Left lung (tissue), 10 donors: ENCODE results near the gene PIANP. TPM values are rescaled to one million over a fixed set of nuclear protein-coding genes. Genes with fewer than 3 reads are reported as not detected.

Source experiments
- ATAC-seq: fragments of 200-7000 bp; cut with Tn5 transposase; one replicate; pipeline ENCODE4 v1.9.1; 2020; ENCODE audit warnings: moderate library complexity
- DNase-seq, 4 donors: peaks; one replicate each; pipeline ENCODE4 v3.0.0-alpha.2; 2013 to 2020
- H3K27ac ChIP-seq, 2 donors: fragments of 200-600 bp; sonication (generic) in 1 of 2; one replicate each; pipeline versions ENCODE4 v1.5.0 to v1.8.0; 2020 to 2021
- H3K27me3 ChIP-seq, 2 donors: fragments of 200-600 bp; sonication (generic) in 1 of 2; one replicate each; pipeline versions ENCODE4 v1.5.0 to v1.8.0; 2020 to 2021
- H3K36me3 ChIP-seq, 2 donors: fragments of 200-600 bp; sonication (generic) in 1 of 2; one replicate each; pipeline versions ENCODE4 v1.5.0 to v1.8.0; 2020 to 2021
- H3K4me1 ChIP-seq, 2 donors: fragments of 200-600 bp; one replicate each; pipeline ENCODE4 v1.8.0; 2021
- H3K4me3 ChIP-seq, 2 donors: fragments of 200-600 bp; sonication (generic) in 1 of 2; one replicate each; pipeline versions ENCODE4 v1.5.0 to v1.8.0; 2020 to 2021; ENCODE audit warnings: mild to moderate bottlenecking in 1 of 2
- H3K9me3 ChIP-seq, 2 donors: fragments of 200-600 bp; sonication (generic) in 1 of 2; one replicate each; pipeline versions ENCODE4 v1.5.0 to v1.8.0; 2020 to 2021
- CTCF ChIP-seq, 2 donors: fragments of 200-600 bp; sonication (generic) in 1 of 2; IDR thresholded peaks; one replicate each; pipeline versions ENCODE4 v1.5.0 to v1.8.0; 2021; ENCODE audit warnings: antibody characterized with exemption in 2 of 2
- intact Hi-C, 2 donors: fragments of 100-400 bp; cut with DNase I; formaldehyde crosslinking; loops; one replicate each; pipeline versions ENCODE4 v1.11.2 to v1.14.2; 2022
- polyA plus RNA-seq, 6 donors: library from polyadenylated mRNA; unstranded; fragments of 120-200 nt; gene quantifications; one replicate each; pipeline ENCODE4 v1.2.1, GENCODE V29; 2013; ENCODE audit not compliant: insufficient read length in 6 of 6
- total RNA-seq, 2 donors: library from RNA; stranded (reverse); fragmentation: NEBNext Ultra II Directional; extraction: Animal tissue kit (Norgen Biotek cat#: 25700); gene quantifications; one replicate each; pipeline ENCODE4 v1.2.1, GENCODE V29; 2021
- donor health status: DM: no; HTN: yes; CAD: no.
- donor health status: DM: no; HTN: no; CAD: no.

The PIANP gene
- total and polyA plus RNA-seq, 8 donors = 0.18 to 8.0 (median 5.6) TPM

- TF ChIP-seq CTCF (IDR thresholded peaks at IDR 0.05) = no peak
- peaks cover 0 to 38% of the 10 kb centered on the region in 2 donors for H3K4me1 ChIP-seq
- ATAC-seq (peak; percentile 3), DNase-seq (no peak)
- no peaks in the 10 kb centered on the region for H3K27me3 ChIP-seq
- H3K36me3 ChIP-seq = peaks cover 0 to 36% of the 10 kb centered on the region in 2 donors
- intact Hi-C loops = no loop called here
- H3K4me3 ChIP-seq = peak overlapping the region; percentile 27 to 55
- H3K27ac ChIP-seq = peak overlapping the region; percentile 55 to 82
- H3K9me3 ChIP-seq = no peaks in the 10 kb centered on the region
Measured at GRCh38 chr12:6646276-6647082, 54.1 kb downstream of the PIANP start.

- peaks cover 0 to 20% of the 10 kb centered on the region in 2 donors for H3K36me3 ChIP-seq
- H3K4me1 ChIP-seq = peaks cover 0 to 38% of the 10 kb centered on the region in 2 donors
- intact Hi-C loops = no loop called here
- H3K4me3 ChIP-seq = no peak overlapping the region
- peak overlapping the region; percentile 65 to 79 for H3K27ac ChIP-seq
- TF ChIP-seq CTCF (IDR thresholded peaks at IDR 0.05) = no peak
- DNase-seq (peak in 1 of 4 donors; percentile 56), ATAC-seq (no peak)
- no peaks in the 10 kb centered on the region for H3K9me3 ChIP-seq
- no peaks in the 10 kb centered on the region for H3K27me3 ChIP-seq
Measured at GRCh38 chr12:6644903-6645302, 55.7 kb downstream of the PIANP start.

- H3K27ac ChIP-seq = peak overlapping the region; percentile 65 to 79
- peaks cover 0 to 43% of the 10 kb centered on the region in 2 donors for H3K4me1 ChIP-seq
- H3K9me3 ChIP-seq = no peaks in the 10 kb centered on the region
- H3K4me3 ChIP-seq = peak overlapping the region in 1 of 2 donors; percentile 9
- no peak for DNase-seq
- no peak for TF ChIP-seq CTCF (IDR thresholded peaks at IDR 0.05)
- intact Hi-C loops = no loop called here
- ATAC-seq = peak; percentile 56
- H3K36me3 ChIP-seq = peaks cover 0 to 13% of the 10 kb centered on the region in 2 donors
- no peaks in the 10 kb centered on the region for H3K27me3 ChIP-seq
Measured at GRCh38 chr12:6644257-6644596, 56.4 kb downstream of the PIANP start.

Other genes with a start within 250 kb of the PIANP start
- 10 to 100 TPM; 18.2 to 33.8 TPM for gene TAPBPL, start 248.8 kb downstream of the PIANP start, total RNA-seq
- gene TAPBPL, start 248.8 kb downstream of the PIANP start, polyA plus RNA-seq = 10 to 100 TPM; 18.0 to 26.1 (median 19.0) TPM
- gene VAMP1, start 230.1 kb downstream of the PIANP start, total RNA-seq = 1 to 10 TPM; 6.3 to 9.4 TPM
- gene VAMP1, start 230.1 kb downstream of the PIANP start, polyA plus RNA-seq = 10 to 100 TPM; 16.2 to 21.6 (median 18.5) TPM
- 100 to 1,000 TPM; 135 to 141 TPM for gene MRPL51, start 207.6 kb downstream of the PIANP start, total RNA-seq
- gene MRPL51, start 207.6 kb downstream of the PIANP start, polyA plus RNA-seq = 100 to 1,000 TPM; 129 to 170 (median 142) TPM
- 10 to 100 TPM; 23.1 to 29.4 TPM for gene NCAPD2, start 206.7 kb downstream of the PIANP start, total RNA-seq
- gene NCAPD2, start 206.7 kb downstream of the PIANP start, polyA plus RNA-seq = 10 to 100 TPM; 55.7 to 95.4 (median 58.5) TPM
- 1,000 to 10,000 TPM; 1,126 to 2,070 TPM for gene GAPDH, start 166.3 kb downstream of the PIANP start, total RNA-seq
- gene GAPDH, start 166.3 kb downstream of the PIANP start, polyA plus RNA-seq = 1,000 to 10,000 TPM; 1,473 to 1,774 (median 1,660) TPM
- gene IFFO1, start 144.8 kb downstream of the PIANP start, total RNA-seq = 10 to 100 TPM; 15.2 to 27.9 TPM
- gene IFFO1, start 144.8 kb downstream of the PIANP start, polyA plus RNA-seq = 10 to 100 TPM; 14.5 to 24.7 (median 18.6) TPM
- gene NOP2, start 132.5 kb downstream of the PIANP start, total RNA-seq = 10 to 100 TPM; 23.4 to 48.1 TPM
- 10 to 100 TPM; 20.6 to 39.2 (median 27.2) TPM for gene NOP2, start 132.5 kb downstream of the PIANP start, polyA plus RNA-seq
- 100 to 1,000 TPM; 159 to 171 TPM for gene CHD4, start 93.4 kb downstream of the PIANP start, total RNA-seq
- 100 to 1,000 TPM; 200 to 252 (median 234) TPM for gene CHD4, start 93.4 kb downstream of the PIANP start, polyA plus RNA-seq
- gene LPAR5, start 64.9 kb downstream of the PIANP start, total RNA-seq = 1 to 10 TPM; 1.5 to 2.0 TPM
- 1 to 10 TPM; 1.1 to 1.8 (median 1.4) TPM for gene LPAR5, start 64.9 kb downstream of the PIANP start, polyA plus RNA-seq
- gene ACRBP, start 53.4 kb downstream of the PIANP start, total RNA-seq = 1 to 10 TPM; 4.9 to 6.3 TPM
- 1 to 10 TPM; 5.4 to 8.2 (median 6.4) TPM for gene ACRBP, start 53.4 kb downstream of the PIANP start, polyA plus RNA-seq
- gene ING4, start 37.7 kb downstream of the PIANP start, total RNA-seq = 10 to 100 TPM; 23.1 to 38.0 TPM
- 100 to 1,000 TPM in 4 of 6 donors, 10 to 100 TPM in 2; 88.3 to 113 (median 101) TPM for gene ING4, start 37.7 kb downstream of the PIANP start, polyA plus RNA-seq
- 10 to 100 TPM; 39.3 to 55.0 TPM for gene ZNF384, start 11.4 kb downstream of the PIANP start, total RNA-seq
- gene ZNF384, start 11.4 kb downstream of the PIANP start, polyA plus RNA-seq = 10 to 100 TPM; 86.7 to 97.9 (median 90.2) TPM
- gene COPS7A, start 23.2 kb upstream of the PIANP start, total RNA-seq = 10 to 100 TPM; 66.0 to 67.5 TPM
- 10 to 100 TPM; 51.4 to 55.0 (median 53.3) TPM for gene COPS7A, start 23.2 kb upstream of the PIANP start, polyA plus RNA-seq
- 100 to 1,000 TPM; 142 to 148 TPM for gene MLF2, start 52.3 kb upstream of the PIANP start, total RNA-seq
- gene MLF2, start 52.3 kb upstream of the PIANP start, polyA plus RNA-seq = 100 to 1,000 TPM; 151 to 182 (median 167) TPM
- 100 to 1,000 TPM; 276 to 322 TPM for gene PTMS, start 65.5 kb upstream of the PIANP start, total RNA-seq
- gene PTMS, start 65.5 kb upstream of the PIANP start, polyA plus RNA-seq = 100 to 1,000 TPM; 609 to 843 (median 755) TPM
- gene LAG3, start 71.7 kb upstream of the PIANP start, total RNA-seq = 1 to 10 TPM in 1 of 2 donors, under 1 TPM in 1; 0.79 to 2.4 TPM
- gene LAG3, start 71.7 kb upstream of the PIANP start, polyA plus RNA-seq = 1 to 10 TPM; 1.1 to 3.0 (median 1.7) TPM
- gene CD4, start 88.7 kb upstream of the PIANP start, total RNA-seq = 10 to 100 TPM; 64.5 to 96.2 TPM
- 10 to 100 TPM; 90.2 to 97.8 (median 92.9) TPM for gene CD4, start 88.7 kb upstream of the PIANP start, polyA plus RNA-seq
- gene GPR162, start 121.0 kb upstream of the PIANP start, total RNA-seq = 10 to 100 TPM; 12.7 to 13.7 TPM
- 10 to 100 TPM in 5 of 6 donors, 1 to 10 TPM in 1; 9.0 to 15.7 (median 11.5) TPM for gene GPR162, start 121.0 kb upstream of the PIANP start, polyA plus RNA-seq
- 10 to 100 TPM; 18.2 to 33.6 TPM for gene P3H3, start 127.6 kb upstream of the PIANP start, total RNA-seq
- gene P3H3, start 127.6 kb upstream of the PIANP start, polyA plus RNA-seq = 10 to 100 TPM; 18.0 to 41.7 (median 22.3) TPM
- gene GNB3, start 140.1 kb upstream of the PIANP start, total RNA-seq = 1 to 10 TPM; 2.0 to 3.3 TPM
- gene GNB3, start 140.1 kb upstream of the PIANP start, polyA plus RNA-seq = 1 to 10 TPM; 3.3 to 7.2 (median 5.4) TPM
- 1 to 10 TPM; 2.0 to 7.7 TPM for gene CDCA3, start 150.5 kb upstream of the PIANP start, total RNA-seq
- gene CDCA3, start 150.5 kb upstream of the PIANP start, polyA plus RNA-seq = 10 to 100 TPM; 25.3 to 59.2 (median 33.3) TPM
- 10 to 100 TPM; 80.2 to 90.2 TPM for gene USP5, start 151.3 kb upstream of the PIANP start, total RNA-seq
- 10 to 100 TPM; 50.8 to 66.3 (median 58.0) TPM for gene USP5, start 151.3 kb upstream of the PIANP start, polyA plus RNA-seq
- 100 to 1,000 TPM; 394 to 521 TPM for gene TPI1, start 166.7 kb upstream of the PIANP start, total RNA-seq
- gene TPI1, start 166.7 kb upstream of the PIANP start, polyA plus RNA-seq = 100 to 1,000 TPM; 416 to 483 (median 444) TPM
- gene SPSB2, start 172.5 kb upstream of the PIANP start, total RNA-seq = 10 to 100 TPM; 24.5 to 27.1 TPM
- gene SPSB2, start 172.5 kb upstream of the PIANP start, polyA plus RNA-seq = 10 to 100 TPM in 1 of 6 donors, 1 to 10 TPM in 5; 3.4 to 13.8 (median 7.2) TPM
- 10 to 100 TPM; 11.0 to 14.8 TPM for gene LRRC23, start 204.0 kb upstream of the PIANP start, total RNA-seq
- gene LRRC23, start 204.0 kb upstream of the PIANP start, polyA plus RNA-seq = 10 to 100 TPM; 18.3 to 36.8 (median 25.2) TPM
- 10 to 100 TPM; 42.3 to 50.0 TPM for gene ENO2, start 213.8 kb upstream of the PIANP start, total RNA-seq
- 10 to 100 TPM in 5 of 6 donors, 1 to 10 TPM in 1; 9.3 to 22.0 (median 14.3) TPM for gene ENO2, start 213.8 kb upstream of the PIANP start, polyA plus RNA-seq
- 100 to 1,000 TPM in 1 of 2 donors, 10 to 100 TPM in 1; 96.9 to 107 TPM for gene ATN1, start 227.1 kb upstream of the PIANP start, total RNA-seq
- gene ATN1, start 227.1 kb upstream of the PIANP start, polyA plus RNA-seq = 100 to 1,000 TPM in 5 of 6 donors, 10 to 100 TPM in 1; 94.9 to 134 (median 115) TPM
- gene RNU7-1, start 243.0 kb upstream of the PIANP start, total RNA-seq = not detected
- 1 to 10 TPM in 2 of 6 donors, not detected in 4; 7.9 to 9.7 TPM for gene RNU7-1, start 243.0 kb upstream of the PIANP start, polyA plus RNA-seq
- gene C12orf57, start 243.2 kb upstream of the PIANP start, total RNA-seq = 100 to 1,000 TPM; 159 to 194 TPM
- gene C12orf57, start 243.2 kb upstream of the PIANP start, polyA plus RNA-seq = 100 to 1,000 TPM; 175 to 239 (median 204) TPM